Measurements from ENCODE around the gene TSPAN6.

Gene TSPAN6

GRCh38 chrX:100685284-100685996 is 48.8 kb upstream of the TSPAN6 start (continued):
- no peak for TF ChIP-seq ZNF169 (tag by site-specific recombination; IDR thresholded peaks at IDR 0.05)
- TF ChIP-seq ZBTB26 (tag by site-specific recombination; optimal IDR thresholded peaks at IDR 0.05): no peak
- no peak for TF ChIP-seq HOXC10 (CRISPR knock-in tag; IDR thresholded peaks at IDR 0.05)
- no peak for TF ChIP-seq ZNF561 (tag by site-specific recombination; IDR thresholded peaks at IDR 0.05; ENCODE audit: borderline replicate concordance)
- TF ChIP-seq ZNF747 (tag by site-specific recombination; IDR thresholded peaks at IDR 0.05): no peak
- no peak for TF ChIP-seq ZNF558 (tag by site-specific recombination; IDR thresholded peaks at IDR 0.05)
- peak; percentile 87 for TF ChIP-seq ZNF18 (tag by site-specific recombination; IDR thresholded peaks at IDR 0.05)
- TF ChIP-seq ZNF639 (tag by site-specific recombination; IDR thresholded peaks at IDR 0.05): no peak

GRCh38 chrX:100682939-100683338 is 46.3 kb upstream of the TSPAN6 start:
- ChIA-PET POLR2A (no interaction called here), CTCF (interaction anchor here (0.7 to 21.6 kb wide), 4 partner anchors 11 to 84 kb away, joined by 3 to 540 read pairs (median 12); no protein-coding TSS in a partner anchor)
- Histone ChIP-seq H3K4me3 (ENCODE audit: low read depth, low read length) (no peak overlapping the region), H3K36me3 (ENCODE audit: control insufficient read depth in 2 of 2, insufficient read depth in 1 of 2, low read length in 2 of 2) (peaks cover 0 to 19% of the 10 kb centered on the region in 2 experiments; a peak in 1 of 3 replicates), H3K4me1 (ENCODE audit: control insufficient read depth, insufficient read depth, low read length) (no peaks in the 10 kb centered on the region), H3K27ac (ENCODE audit: extremely low read depth, low read depth, low read length) (no peak overlapping the region), H3K9me3 (ENCODE audit: control insufficient read depth, insufficient read depth, low read depth, low read length) (no peaks in the 10 kb centered on the region)
- TF ChIP-seq PATZ1 (tag by site-specific recombination; IDR thresholded peaks at IDR 0.05): no peak
- TF ChIP-seq ZNF19 (tag by site-specific recombination; IDR thresholded peaks at IDR 0.05; ENCODE audit: low read depth): no peak
- TF ChIP-seq ZSCAN4 (tag by site-specific recombination; IDR thresholded peaks at IDR 0.05): no peak
- no peak for TF ChIP-seq ZNF37A (tag by site-specific recombination; IDR thresholded peaks at IDR 0.05)
- TF ChIP-seq ZNF777 (tag by site-specific recombination; IDR thresholded peaks at IDR 0.05; ENCODE audit: borderline replicate concordance): no peak
- TF ChIP-seq ZNF501 (tag by site-specific recombination; IDR thresholded peaks at IDR 0.05): no peak
- TF ChIP-seq CTCF (tag by site-specific recombination; IDR thresholded peaks at IDR 0.05): no peak
- no peak for TF ChIP-seq ZNF184 (tag by site-specific recombination; IDR thresholded peaks at IDR 0.05)
- TF ChIP-seq ZBTB6 (tag by site-specific recombination; IDR thresholded peaks at IDR 0.05): no peak
- no peak for TF ChIP-seq ZNF138 (tag by site-specific recombination; IDR thresholded peaks at IDR 0.05; ENCODE audit: borderline replicate concordance)
- no peak for TF ChIP-seq TRIM28 (IDR thresholded peaks at IDR 0.05; ENCODE audit: borderline replicate concordance, low read length)
- TF ChIP-seq ZNF280D (tag by site-specific recombination; IDR thresholded peaks at IDR 0.05): no peak
- no peak for TF ChIP-seq ZNF18 (tag by site-specific recombination; IDR thresholded peaks at IDR 0.05)

All from HEK293 (cell line).